HG03280 (cell line): ENCODE results near the gene D2HGDH.
"Not testable (repeated sequence)": the region's sequence is repeated elsewhere in the genome, so short reads cannot be mapped to it uniquely, and the experiment has no call there.

ENCODE experiments used
- ATAC-seq: cut with Tn5 transposase; IDR thresholded peaks from one replicate; pipeline ENCODE4 v1.9.1; 2021; ENCODE audit warnings: mild to moderate bottlenecking, moderate library complexity; ENCODE audit not compliant: unreplicated experiment

D2HGDH gene

DNA sequence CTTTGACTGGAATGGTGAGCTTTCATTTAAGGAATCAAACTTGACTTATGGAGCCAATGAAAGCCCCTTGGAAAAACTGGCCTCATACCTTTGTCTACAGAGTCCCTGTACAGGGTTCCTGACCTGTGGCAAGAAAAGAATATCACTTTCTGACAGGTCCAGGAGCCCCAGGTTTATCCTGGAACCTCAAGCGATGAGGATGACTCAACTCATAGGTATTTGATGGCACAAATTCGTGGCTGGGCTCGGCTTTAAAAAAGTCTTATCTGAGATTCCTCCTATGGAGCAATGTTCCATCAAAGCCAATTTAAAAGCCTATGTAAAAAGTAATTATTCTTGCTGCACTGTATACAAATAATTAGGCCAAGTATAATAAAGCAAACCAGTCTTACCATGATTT lies 57.0 kb downstream of the D2HGDH start:
- not testable (repeated sequence) for ATAC-seq

DNA sequence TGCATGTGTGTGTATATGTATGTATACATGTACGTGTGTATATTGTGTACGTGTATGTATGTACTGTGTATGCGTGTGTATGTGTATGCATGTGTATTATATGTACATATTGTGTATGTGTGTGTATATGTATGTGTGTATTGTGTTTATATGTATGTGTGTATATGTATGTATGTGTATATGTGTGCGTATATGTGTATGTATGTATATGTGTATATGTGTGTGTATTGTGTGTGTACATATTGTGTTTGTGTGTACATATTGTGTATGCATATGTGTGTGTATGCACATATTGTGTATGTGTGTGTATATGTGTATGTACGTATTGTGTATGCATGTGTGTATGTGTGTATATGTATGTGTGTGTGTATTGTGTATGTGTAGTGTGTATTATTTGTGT lies 59.0 kb downstream of the D2HGDH start:
- no peak for ATAC-seq

DNA sequence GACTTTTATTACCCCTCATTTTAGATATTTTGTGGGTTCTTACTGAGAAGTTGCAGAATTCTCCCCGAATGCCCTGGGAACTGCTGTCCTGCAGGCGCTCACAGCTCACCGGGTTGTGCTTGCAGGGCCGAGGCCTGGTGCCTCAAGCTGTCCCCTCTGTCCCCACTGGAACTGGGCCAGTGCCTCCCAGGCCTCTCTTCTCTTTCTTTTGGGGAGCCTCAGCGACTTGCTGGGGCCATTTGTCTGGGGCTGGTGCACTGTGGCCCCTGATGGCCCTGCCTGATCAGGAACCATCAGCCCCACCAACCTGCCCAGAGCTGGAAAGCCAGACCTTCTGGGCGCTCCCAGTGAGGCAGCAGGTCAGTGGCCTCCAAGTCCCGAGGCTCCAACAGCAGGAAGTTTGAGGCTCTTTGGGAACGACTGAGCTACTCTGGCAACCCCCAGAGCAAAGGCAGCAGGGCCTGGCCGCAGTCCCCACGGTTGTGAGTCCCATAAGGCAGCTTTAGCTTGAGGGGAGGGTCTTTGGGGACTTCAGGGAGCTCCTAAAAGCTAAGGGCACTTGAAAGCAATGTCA lies 59.9 kb downstream of the D2HGDH start:
- ATAC-seq: no peak

DNA sequence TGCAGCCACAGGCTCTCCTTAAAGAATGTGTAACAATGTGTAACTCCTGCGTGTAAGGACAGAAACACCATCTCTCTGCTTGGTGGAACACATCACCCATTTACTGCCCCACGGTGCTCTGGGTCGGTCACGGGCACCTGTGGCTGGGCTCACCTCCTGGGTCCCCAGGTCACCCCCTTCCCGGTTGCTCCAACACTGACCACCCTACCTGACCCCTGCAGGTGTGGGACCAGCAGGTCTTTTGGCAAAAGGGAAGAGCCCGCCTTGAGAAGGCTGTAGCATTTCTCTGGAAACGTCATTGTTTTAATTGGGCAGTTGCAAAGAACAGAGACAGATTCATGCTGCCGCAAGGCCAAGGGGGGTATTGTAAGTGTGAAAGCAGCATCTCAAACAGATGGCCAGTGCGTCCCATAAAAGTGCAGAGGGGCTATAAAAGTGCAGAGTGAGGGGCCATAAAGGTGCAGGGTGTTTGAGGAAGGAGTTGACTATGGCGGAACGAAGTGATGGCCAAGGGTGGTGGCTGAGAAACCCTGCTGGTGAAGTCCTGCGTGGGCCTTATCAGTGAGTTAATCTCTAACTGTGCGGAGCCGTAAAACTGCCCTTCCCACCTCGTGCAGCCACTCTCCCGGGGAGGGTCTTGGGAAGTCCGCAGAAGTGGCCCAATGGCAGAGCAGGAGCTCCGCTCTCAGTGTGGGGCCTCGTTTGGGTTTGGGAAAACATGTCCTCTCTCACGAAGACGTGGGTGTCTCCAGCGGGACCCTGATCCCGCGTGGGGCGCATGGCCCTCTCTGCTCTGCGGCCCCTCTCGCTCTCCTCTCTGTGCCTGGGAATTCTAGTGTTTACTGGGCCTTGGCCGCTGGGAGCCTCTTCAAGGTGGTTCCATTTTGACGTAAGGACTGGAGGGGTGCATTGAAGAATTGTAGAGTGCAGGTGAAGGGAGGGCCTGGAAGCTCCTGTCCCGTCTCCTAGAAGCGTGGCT lies 60.9 kb downstream of the D2HGDH start:
- no peak for ATAC-seq

DNA sequence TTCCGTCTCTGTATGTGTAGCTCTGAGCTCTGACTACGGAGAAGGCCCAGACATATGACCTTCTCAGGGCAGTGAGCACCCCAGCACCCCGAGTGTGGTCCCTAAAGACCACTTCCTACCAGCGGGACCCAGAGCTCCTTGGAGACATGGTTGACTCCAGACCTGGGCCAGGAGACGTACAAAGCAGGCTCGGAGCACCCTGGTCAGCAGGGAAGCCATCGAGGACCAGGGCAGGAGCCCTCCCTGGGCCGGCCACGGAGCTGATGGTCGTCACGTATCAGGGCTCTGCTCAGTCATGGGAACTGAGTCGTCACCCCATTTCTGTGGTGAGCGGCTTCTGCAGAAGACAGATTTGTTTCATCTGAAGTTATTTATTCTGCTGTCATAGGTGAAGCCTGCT lies 61.8 kb downstream of the D2HGDH start:
- ATAC-seq: no peak

DNA sequence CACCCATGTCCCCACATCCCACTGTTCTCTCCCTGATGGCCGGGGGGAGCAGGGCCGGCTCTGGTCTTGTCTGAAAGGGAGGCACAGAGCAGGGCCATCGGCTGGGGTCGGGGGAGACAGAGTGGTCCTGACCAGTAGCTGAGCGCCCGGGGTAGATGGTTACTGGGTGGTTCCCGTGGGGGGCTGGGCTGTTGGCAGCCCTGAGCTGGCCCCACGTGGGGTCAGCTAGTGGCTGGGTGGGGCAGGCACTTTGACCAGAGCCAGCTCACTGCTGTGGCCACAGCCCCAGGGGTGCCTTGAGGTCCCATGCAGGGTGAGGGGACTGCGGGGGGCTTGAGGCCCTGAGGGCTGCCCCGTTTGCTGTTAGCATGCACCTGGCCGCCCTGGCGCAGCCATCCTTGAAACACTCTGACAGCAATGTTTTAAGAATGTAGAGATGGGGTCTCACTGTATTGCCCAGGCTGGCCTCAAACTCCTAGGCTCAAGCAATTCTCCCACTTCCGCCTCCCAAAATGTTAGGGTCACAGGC lies 62.2 kb downstream of the D2HGDH start:
- ATAC-seq: no peak

DNA sequence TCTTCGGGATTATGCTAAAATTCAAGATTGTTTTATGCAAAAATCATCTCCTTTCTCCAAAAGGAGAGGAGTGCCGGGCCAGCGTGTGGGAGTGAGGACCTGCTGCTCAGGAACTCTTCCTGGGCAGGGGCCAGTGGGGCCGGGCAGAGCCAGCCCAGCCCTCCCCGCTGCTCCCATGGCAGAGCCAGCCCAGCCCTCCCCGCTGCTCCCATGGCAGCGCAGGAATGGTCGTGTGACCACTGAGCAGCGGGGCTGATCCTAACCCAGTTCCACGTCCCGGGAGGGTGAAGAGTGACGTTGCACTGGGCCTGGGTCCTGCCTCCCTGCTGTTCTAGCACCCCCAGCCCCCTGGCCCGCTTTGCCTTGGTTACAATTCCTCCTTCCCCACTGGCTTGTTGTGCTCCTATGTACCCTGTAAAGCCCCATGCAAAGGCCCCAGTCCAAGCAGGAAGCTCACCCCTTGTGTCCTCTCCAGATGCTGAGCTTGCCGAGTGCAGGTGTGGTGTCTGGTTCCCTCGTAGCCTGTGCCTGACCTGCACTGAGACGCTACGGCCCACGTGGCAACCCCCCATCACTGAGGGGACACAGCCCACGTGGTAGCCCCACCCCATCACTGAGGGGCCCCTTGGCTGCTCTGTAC lies 63.1 kb downstream of the D2HGDH start:
- ATAC-seq: no peak

DNA sequence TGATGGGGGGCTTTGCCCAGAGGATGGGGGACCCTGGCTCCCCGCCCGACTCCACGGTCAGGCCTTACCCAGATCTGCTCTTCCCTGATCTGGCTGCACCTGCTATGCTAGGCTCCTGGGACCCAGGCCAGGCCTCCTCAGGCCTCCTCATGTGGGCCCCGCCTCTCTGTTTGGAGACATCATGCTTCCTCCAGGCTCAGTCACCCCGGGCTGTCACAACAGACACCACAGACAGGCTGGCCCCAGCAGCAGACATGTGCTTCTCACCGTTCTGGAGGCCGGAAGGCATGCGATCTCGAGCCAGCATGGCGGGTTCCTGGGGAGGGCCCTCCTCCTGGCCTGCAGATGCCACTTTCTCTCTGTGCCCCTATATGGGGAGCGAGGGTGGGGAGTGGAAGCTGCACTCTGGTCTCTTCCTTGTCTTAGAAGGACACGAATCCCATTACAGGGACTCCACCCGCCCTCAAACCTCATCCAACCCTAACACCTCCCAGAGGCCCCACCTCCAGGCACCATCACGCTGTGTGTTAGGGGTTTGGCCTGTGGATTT lies 63.7 kb downstream of the D2HGDH start:
- no peak for ATAC-seq

DNA sequence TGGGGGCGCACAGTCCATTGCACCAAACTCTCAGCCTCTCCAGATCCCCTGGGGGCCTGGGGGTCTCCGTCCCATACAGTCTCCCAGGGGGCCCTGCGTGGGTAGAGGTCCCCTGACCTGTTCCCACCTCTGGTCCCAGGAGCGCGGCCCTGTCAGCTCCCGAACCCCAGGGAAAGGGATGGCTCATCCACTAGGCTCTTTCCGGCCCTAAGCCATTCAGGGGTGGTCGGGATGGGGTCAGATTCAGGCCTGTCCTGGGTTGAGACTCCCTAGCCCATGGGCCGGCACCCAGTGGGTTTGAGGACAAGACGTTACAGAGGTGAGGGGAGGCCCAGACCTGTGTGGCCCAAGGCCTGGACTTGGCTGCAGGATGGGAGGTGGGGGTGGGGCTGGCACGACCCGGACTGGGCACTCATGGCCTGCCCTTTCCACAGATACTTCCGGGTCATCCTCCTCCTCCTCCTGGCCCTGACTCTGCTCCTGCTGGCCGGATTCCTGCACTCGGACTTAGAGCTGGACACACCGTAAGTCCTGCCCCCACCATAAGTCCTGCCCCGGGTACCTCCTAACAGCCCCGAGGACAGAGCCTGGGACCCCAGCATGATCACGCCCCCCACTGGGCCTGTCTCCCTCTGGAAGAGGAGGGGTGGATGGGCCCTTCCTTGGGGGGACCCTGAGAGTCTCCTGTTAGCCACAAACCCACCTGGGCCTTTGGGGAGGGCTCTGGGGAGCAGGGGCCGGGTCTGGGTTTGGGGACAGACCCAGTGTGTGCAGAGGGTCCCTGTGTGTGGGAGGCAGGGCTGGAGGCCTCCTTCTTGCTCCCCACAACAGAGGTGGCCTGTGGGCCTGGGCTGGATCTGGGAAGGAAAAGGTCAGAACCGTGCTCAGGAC lies 64.4 kb downstream of the D2HGDH start:
- ATAC-seq: no peak

DNA sequence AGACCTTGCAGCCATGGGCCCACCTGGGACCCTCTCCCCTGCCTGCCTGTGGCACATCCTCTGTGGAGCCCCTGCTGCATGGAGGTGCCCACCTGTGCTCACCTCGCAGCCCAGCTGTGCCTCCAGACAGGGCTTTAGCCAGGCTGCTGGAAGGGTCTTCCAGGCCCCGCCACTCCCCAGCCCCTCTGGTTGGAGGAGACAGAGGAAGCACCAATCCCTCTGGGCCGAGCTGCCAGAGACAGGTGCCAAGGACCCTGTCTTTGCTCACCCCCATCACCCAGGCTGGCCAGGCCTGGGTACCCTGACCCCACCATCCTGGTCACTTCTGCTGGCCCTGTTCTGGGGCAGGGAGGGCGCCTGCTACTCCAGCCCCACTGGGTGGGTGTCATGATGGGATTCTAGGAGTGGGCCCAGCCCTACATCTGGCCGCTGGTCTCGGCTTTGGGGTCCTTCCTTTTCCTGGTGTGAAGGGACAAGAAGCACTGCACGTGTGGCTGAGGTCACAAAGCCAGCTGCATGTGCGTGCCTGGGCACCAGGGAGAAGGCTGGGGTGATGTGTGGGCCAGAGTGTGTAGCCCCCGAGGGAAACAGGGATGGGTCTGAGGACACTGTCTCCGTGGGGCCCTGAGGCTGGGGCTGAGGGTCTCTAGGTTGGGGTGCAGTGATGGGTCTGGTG lies 65.2 kb downstream of the D2HGDH start:
- ATAC-seq: no peak

DNA sequence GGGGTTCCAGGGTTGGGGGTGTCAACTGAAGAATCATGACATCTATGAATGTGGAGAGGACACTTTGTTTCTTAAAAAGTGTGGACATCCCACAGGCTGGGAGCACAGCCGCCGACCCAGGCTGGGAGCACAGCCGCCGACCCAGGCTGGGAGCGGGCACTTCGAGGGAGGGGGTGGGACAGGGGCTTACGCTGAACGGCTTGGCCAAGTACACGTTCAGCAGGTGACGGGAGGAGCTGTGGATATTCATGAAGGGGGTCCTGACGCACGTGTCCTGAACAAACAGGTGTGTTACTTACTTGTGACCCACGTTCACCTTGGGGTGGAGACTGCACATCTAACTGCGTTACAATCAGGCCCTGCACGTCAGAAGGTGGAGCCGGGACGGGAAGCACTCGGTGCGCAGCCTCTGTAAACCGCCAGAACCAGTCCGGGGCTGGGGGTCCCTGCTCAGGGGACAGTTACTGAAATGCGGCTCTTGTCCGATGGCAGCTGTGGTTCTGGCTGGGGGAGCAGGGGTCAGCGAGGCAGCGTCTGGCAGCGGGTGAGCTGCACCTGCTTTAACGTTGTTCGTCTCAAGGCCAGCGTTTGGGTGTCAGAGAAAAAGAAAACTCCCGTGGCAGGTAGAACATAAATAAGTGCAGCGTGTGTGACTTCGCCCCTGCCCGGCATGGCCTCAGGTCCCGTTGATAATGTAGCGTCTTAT lies 65.9 kb downstream of the D2HGDH start:
- ATAC-seq: not testable (repeated sequence)

DNA sequence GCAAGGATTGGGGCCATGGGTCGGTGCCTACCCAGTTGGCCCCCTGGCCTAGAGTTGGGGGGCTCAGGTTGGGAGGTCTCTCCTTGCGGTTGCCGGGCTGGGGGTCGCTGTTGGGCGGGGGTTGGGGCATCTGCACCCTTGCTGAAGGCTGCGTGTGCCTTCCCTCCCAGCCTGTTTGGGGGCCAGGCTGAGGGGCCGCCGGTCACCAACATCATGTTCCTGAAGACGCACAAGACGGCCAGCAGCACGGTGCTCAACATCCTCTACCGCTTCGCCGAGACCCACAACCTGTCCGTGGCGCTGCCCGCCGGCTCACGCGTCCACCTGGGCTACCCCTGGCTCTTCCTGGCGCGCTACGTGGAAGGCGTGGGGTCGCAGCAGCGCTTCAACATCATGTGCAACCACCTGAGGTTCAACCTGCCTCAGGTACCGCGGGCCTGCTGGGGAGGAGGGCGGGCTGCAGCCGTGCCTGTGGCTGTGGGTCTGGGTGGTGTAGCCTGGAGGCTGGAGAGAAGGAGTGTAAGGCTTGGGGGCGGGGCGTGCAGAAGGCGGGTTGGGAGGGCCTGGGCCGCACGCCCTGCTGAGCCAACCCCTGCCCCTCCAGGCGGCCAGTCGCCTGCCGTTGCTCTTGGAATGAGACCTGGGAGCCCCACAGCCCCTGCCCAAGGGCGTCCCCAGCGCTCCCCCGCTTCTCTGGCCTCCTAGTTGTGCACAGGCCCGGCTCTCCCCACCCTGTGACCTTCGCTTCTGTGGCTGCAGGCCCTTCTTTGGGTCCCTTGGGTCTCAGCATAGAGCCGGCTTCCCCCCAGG lies 67.4 kb downstream of the D2HGDH start:
- ATAC-seq: no peak

DNA sequence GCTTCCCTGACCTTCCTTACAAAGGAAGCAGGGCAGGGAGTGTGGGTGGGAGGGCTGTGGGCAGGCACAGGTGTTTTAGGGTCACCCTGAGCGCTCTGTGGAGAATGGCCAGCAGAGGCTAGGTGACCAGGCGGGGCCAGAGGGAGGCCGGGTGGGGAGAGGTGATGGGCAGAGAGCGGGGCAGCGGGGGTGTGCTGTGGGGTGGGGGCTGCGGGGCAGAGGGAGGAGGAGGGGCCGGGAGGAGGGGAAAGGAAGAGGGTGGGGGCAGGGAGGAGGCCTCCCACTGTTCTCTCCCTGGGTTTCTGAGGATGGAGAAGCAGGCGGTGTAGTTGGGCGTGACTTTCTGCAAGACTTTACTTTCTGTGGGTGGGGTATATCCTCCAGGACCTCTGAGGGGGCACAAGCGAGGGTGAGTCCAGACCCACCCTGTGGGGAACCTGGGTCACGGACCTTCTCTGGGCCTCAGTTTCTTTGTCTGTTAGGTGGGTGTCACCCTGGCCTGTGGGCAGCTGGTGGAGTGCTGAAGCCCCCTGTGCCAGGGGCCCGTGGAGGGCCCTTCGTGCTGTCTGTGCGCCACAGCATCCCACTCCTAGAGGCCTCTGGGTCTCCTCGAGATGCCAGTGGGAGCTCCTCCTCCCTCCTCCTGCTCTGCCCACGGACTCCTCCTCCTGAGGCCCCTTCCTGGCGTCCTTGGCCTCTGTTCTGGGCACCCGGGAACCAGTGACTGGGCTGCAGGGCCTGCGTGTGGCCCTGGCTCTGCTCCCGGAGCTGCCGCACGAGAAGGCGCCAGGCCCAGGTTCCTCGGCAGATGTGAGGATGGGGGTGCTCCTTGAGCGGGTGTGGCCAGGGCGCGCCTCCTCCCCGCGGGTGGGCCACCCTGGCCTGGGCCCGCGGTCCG lies 68.2 kb downstream of the D2HGDH start:
- no peak for ATAC-seq

DNA sequence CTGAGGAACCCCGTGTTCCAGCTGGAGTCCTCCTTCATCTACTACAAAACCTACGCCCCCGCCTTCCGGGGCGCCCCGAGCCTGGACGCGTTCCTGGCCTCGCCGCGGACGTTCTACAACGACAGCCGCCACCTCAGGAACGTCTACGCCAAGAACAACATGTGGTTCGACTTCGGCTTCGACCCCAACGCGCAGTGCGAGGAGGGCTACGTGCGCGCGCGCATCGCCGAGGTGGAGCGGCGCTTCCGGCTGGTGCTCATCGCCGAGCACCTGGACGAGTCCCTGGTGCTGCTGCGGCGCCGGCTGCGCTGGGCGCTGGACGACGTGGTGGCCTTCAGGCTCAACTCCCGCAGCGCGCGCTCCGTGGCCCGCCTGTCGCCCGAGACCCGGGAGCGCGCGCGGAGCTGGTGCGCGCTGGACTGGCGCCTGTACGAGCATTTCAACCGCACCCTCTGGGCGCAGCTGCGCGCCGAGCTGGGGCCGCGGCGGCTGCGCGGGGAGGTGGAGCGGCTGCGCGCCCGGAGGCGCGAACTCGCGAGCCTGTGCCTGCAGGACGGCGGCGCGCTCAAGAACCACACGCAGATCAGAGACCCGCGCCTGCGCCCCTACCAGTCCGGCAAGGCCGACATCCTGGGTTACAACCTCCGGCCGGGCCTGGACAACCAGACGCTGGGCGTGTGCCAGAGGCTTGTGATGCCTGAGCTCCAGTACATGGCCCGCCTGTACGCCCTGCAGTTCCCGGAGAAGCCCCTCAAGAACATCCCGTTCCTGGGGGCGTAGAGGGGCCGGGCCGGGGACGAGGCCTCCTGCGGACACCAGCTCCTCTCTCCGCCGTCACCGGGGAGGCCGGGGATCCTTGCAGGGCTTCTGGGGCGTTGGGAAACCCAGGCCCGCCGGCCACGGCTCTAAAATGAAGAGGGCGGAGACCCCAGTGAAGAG lies 69.2 kb downstream of the D2HGDH start:
- ATAC-seq: no peak

DNA sequence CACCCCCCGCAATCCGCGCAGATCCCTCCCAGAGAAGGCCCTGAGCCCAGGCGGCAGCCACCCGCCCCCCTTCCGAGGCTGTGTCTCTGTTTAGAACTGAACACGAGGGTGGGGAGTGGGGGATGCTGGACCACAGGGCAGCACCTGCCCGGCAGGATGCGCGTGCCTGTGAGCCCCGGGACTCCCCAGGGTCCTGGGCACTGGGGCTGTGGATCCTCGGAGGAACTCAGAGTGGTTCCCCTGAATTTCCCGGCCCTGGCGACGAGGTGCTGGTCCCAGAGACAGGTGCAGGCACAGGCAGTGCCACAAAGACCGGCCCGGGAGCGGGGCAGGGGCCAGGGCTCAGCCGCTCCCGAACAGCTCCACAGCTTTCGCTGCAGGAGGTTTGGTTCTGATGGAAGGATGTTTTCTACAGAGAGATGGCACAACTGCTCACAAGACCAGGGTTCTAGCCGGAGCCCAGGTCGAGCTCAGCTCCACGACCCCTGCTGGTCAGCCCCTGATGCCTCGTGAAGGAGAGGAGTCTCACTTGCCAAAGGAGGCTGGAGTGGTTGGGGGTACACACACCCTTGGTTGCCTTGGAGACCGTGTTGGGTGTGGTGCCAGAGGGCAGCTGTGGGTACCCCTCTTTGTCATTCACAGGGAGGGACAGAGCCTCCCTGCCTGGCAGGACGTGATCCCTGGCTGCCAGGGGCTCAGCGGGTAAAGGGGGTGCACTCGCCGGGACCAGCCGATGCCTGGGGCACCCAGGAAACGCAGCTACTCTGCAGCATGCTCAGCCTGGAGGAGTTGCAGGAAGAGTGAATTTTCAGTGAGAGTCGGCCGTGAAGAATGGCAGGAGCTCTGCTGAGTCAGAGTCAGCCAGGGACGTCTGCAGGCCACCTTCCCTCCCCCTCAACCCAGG lies 70.1 kb downstream of the D2HGDH start:
- no peak for ATAC-seq
